Stimulated activated memory B cell treated with anti-CD40 and anti-IgM and Interleukin-4, amounts not matched to agents 10 μg/mL and 1 μg/mL and 100 μg/mL, for 72 hours (primary cell): Measurements from ENCODE around the gene HDAC6.

Source experiments
- ATAC-seq: fragments of 150-1000 bp; cut with Tn5 transposase; 2 replicates; pipeline ENCODE4 v1.10.0; 2021
- H3K27ac Mint-ChIP-seq: one replicate; pipeline ENCODE4 v1.8.0; 2022; ENCODE audit warnings: mild to moderate bottlenecking, mixed read lengths
- H3K27me3 Mint-ChIP-seq: one replicate; pipeline ENCODE4 v1.8.0; 2022; ENCODE audit warnings: mixed read lengths
- H3K36me3 Mint-ChIP-seq: one replicate; pipeline ENCODE4 v1.8.0; 2022; ENCODE audit warnings: mixed read lengths
- H3K4me1 Mint-ChIP-seq: one replicate; pipeline ENCODE4 v1.8.0; 2022; ENCODE audit warnings: mixed read lengths
- H3K4me3 Mint-ChIP-seq: one replicate; pipeline ENCODE4 v1.8.0; 2022; ENCODE audit warnings: mild to moderate bottlenecking, moderate library complexity, mixed read lengths
- H3K9me3 Mint-ChIP-seq: one replicate; pipeline ENCODE4 v1.8.0; 2022; ENCODE audit warnings: mixed read lengths

HDAC6 gene

DNA sequence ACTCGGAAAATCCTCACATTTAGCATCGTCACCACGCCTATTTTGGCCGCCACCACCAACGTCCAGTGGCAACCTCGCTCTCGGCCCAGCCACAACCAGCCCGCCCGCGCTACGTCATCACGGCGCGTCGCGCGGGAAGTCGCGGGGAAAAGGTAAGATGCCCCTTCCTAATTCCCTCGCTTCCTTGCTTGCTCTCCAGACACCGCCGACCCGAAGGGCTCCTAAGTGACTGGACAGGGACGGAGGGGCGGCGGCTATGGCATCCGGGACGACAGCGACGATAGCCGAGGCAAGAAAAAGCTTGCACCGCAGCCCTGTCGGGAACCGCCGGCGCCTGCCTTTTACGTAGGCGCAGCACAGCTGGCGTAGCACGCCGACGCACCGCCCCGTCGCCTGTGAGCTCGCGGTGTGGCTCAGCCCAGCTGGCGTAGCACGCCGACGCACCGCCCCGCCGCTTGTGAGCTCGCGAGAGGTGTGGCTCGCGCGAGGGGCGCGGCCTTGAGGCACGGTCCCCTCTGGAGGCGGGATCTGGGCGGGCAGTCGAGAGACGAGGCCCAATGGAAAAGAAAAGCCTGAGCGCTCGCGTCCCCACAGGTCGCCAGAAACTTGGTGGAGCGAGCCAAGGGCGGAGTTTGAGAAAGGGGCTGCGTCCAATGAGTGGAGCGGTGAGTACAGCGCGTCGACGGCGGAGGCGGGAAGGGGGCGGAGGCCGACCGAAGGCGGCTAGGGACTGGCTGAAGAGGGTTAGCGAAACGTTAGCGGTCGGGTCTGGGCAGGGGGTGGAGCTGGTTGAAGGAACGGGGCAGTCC lies at the start of gene HDAC6:
HDAC6 (plus strand) TSS at position 788 of the 809 bp plus-strand sequence. CDS start 626 bp downstream, outside the sequence.
- Mint-ChIP-seq H3K9me3 (no peaks in the 10 kb centered on the region), H3K27me3 (no peaks in the 10 kb centered on the region), H3K36me3 (peaks cover 21% of the 10 kb centered on the region), H3K4me3 (peak within 1 kb of the TSS; percentile 94), H3K27ac (peak within 1 kb of the TSS; percentile 97), H3K4me1 (peaks cover 14% of the 10 kb centered on the region)
- peak; percentile 96 for ATAC-seq

DNA sequence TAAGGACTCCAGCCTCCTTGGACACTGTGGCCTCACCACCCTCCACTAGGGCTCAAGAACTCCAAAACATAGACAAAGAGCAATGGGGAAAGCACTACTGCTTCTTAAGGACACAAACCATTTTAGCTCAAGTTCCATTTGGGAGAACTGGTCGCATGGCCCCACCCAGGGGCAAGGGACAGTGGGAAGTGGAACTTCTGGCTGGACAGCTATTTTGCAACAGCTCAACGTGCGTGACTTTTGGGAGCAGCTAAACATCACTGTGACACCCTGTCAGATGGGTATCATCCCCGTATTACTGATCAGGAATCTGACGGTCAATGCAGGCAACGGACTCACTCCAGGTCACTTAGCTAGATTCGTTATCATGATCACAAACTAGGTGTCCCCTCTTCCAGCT lies 49.4 kb upstream of the HDAC6 start:
- no peak for ATAC-seq
- Mint-ChIP-seq H3K27ac (no peak overlapping the region), H3K4me3 (no peak overlapping the region), H3K36me3 (no peaks in the 10 kb centered on the region), H3K4me1 (no peaks in the 10 kb centered on the region), H3K27me3 (no peaks in the 10 kb centered on the region), H3K9me3 (no peaks in the 10 kb centered on the region)

DNA sequence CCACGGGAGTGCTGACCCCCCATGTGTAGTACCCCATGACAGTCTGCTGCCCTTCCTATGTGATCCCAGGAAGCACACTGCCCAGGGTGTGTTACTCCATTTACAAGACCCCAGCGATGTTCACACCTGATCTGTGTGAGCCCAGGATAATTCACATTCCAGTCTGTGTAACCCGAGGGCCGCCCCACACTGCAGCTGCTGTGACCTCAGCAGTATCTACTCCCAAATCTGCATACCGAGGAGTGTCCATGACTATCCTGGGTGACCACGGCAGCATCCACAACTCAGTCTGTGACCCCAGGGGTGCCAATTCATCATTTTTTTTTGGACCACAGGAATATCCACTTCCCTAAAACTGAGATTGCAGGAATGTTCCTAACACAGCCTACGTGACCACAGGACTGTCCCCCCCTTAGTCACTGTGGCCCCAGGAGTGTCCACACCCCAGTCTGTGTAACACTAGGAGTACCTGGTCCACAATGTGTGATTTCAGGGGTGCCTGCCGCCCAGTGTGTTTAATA lies 48.1 kb upstream of the HDAC6 start:
- Mint-ChIP-seq H3K36me3 (no peaks in the 10 kb centered on the region), H3K4me3 (no peak overlapping the region), H3K27me3 (no peaks in the 10 kb centered on the region), H3K9me3 (no peaks in the 10 kb centered on the region), H3K4me1 (no peaks in the 10 kb centered on the region), H3K27ac (no peak overlapping the region)
- ATAC-seq = no peak

DNA sequence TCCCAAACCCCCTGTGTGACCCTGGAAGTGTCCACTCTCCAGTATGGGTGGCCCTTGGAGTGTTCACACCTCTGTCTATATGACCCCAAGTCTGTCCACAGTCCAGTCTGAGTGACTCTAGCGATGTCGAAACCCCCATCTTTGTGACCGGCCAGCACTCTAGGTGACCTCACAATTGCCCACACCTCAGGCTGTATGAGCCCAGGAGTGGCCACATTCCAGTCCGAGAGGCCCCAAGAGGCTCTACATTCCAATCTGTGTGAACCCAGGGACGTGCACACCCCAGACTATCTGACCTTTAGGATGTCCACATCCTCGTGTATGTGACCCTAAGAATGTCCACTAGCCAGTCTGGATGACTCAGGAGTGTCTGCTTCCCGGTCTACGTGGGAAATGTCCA lies 47.6 kb upstream of the HDAC6 start:
- no peaks in the 10 kb centered on the region for H3K36me3 Mint-ChIP-seq
- no peak overlapping the region for H3K4me3 Mint-ChIP-seq
- no peak overlapping the region for H3K27ac Mint-ChIP-seq
- no peaks in the 10 kb centered on the region for H3K4me1 Mint-ChIP-seq
- ATAC-seq = no peak
- no peaks in the 10 kb centered on the region for H3K27me3 Mint-ChIP-seq
- no peaks in the 10 kb centered on the region for H3K9me3 Mint-ChIP-seq

DNA sequence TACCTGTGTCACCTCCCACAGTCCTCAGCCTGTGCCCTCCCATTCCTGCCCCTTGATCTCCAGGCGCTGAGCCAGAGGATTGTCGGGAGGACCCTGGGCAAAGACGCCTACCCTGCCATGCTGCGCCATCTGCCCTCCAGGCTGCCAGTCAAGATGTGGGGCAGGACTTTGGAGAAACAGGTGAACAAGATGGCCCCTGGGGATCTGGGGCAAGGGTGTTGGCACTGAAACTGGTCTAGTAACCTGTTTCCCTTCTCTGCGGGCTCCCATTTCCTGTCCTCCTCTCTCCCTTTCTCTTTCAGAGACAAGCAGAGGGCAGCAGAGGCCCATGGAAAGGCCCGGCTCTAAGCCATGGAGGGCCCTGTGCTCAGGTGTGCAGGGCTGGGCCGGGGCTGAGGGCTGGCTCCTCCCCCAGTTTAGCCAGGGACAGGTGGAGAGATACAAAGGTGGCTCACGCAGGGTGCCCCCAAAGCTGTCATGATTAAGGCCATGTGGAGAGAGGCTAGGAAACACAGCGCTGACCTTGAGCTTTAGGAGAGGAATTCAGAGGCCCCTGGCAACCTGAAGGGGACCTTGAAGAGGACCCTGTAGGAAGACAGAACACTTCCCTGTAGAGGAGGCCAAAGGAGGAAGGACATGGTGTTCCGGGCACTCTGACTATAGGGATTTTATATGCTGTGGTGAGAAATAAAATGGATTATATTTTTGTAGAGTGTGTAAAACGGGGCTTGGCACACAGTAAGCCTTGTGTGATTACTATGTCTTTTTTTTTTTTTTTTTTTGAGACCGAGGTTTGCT lies 40.0 kb upstream of the HDAC6 start, which contains the start of gene GLOD5:
GLOD5 (plus strand) TSS at position 74 of the 798 bp plus-strand sequence; CDS start at position 118, 44 bp downstream.
- no peaks in the 10 kb centered on the region for H3K9me3 Mint-ChIP-seq
- ATAC-seq = no peak
- peaks cover 19% of the 10 kb centered on the region for H3K27me3 Mint-ChIP-seq
- H3K4me1 Mint-ChIP-seq = peaks cover 5% of the 10 kb centered on the region
- H3K36me3 Mint-ChIP-seq = no peaks in the 10 kb centered on the region
- H3K27ac Mint-ChIP-seq = no peak within 1 kb of the TSS
- H3K4me3 Mint-ChIP-seq = no peak within 1 kb of the TSS

DNA sequence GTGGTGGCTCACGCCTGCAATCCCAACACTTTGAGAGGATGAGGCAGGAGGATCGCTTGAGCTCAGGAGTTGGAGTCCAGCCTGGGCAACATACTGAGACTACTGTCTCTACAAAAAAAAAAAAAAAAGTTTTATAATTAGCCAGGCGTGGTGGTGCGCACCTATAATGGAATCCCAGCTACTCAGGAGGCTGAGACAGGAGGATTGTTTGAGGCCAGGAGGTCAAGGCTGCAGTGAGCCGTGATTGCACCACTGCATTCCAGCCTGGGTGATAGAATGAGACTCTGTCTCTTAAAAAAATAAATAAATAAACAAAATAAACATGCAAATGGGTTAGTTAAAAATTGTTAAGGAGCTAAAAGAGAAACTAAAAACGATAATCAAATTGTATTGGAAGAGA lies 32.6 kb upstream of the HDAC6 start:
- Mint-ChIP-seq H3K4me3 (no peak overlapping the region), H3K27me3 (peaks cover 10% of the 10 kb centered on the region), H3K27ac (no peak overlapping the region), H3K36me3 (no peaks in the 10 kb centered on the region), H3K9me3 (no peaks in the 10 kb centered on the region), H3K4me1 (no peaks in the 10 kb centered on the region)
- no peak for ATAC-seq

DNA sequence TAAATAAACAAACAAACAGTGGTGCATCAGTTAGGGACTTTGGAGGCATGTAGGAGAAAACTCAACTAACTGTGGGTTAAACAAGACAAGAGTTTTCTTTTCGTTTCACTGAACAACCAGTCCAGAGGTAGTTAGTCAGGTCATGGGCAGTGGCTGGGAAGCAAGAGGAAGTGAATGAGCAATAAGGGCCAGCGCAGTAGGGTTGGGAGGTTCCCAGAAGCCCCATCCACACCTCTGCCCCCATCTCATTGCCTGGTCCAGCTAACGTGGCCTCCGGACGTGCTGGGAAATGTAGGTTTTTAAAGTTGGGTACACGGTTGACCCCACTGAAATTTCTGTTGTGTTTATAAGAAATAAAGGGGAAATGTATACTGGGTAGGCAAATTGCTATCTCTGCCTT lies 31.6 kb upstream of the HDAC6 start:
- Mint-ChIP-seq H3K4me1 (no peaks in the 10 kb centered on the region), H3K27ac (no peak overlapping the region), H3K4me3 (no peak overlapping the region), H3K27me3 (peaks cover 19% of the 10 kb centered on the region), H3K36me3 (no peaks in the 10 kb centered on the region), H3K9me3 (no peaks in the 10 kb centered on the region)
- no peak for ATAC-seq

DNA sequence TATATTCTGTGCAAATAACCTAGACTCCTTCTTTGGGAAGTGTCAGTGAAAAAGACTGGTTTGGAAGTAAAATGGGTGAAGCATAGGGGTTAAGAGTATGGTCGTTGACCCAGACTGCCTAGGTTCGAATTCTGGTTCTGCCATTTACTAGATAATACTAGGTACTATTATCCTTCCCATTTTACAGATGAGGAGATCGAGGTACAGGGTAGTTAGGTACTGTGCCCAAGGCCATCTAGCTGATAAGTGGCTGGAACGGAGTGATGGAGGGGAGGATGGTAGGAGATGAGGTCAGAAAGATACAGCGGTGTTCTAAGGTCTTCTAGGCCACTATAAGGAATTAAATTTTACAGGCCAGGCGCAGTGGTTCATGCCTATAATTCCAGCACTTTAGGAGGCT lies 29.3 kb upstream of the HDAC6 start:
- Mint-ChIP-seq H3K27me3 (peaks cover 26% of the 10 kb centered on the region), H3K4me1 (no peaks in the 10 kb centered on the region), H3K9me3 (no peaks in the 10 kb centered on the region), H3K4me3 (no peak overlapping the region), H3K27ac (no peak overlapping the region), H3K36me3 (no peaks in the 10 kb centered on the region)
- ATAC-seq = no peak

DNA sequence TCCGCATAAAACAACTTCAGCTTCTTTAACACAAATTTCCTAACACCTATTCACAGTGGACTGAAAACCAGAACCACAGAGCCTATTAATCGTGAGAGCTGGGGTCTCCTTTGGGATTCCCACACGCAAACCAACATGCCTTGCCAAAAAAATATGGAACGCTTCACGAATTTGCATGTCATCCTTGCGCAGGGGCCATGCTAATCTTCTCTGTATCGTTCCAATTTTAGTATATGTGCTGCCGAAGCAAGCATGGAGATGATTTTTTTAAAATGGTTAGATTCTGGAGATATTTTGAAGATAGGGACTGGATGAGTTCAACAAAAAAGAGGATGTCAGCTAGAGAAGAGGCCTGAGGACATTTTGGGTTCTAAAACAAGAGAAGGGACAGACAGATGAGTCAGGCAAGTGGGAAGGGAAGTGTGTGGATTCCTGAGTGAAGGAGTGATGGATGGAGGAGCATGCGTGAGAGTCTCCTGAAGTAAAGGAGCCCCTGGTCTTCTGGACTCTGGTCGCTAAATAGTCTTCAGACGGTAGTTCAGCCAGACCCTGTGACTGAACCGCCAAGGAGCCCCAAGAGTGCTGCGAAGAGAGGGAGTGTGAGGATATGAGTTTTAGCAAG lies 24.9 kb upstream of the HDAC6 start:
- Mint-ChIP-seq H3K9me3 (no peaks in the 10 kb centered on the region), H3K4me3 (no peak overlapping the region), H3K27ac (no peak overlapping the region), H3K36me3 (no peaks in the 10 kb centered on the region), H3K4me1 (no peaks in the 10 kb centered on the region), H3K27me3 (peaks cover 29% of the 10 kb centered on the region)
- no peak for ATAC-seq

DNA sequence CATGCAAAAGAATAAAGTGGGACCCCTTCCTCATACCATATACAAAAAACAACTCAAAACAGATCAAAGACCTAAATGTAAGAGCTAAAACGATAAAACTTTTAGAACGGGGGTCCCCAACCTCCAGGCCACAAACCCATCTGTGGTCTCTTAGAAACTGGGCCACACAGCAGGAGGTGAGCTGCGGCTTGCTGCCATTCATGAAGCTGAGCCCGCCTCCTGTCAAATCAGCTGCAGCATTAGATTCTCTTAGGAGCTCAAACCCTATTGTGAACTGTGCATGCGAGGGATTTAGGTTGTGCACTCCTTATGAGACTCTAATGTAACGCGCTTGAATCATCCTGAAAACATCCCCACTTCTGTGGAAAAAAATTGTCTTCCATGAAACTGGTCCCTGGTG lies 22.5 kb upstream of the HDAC6 start:
- Mint-ChIP-seq H3K9me3 (no peaks in the 10 kb centered on the region), H3K4me1 (no peaks in the 10 kb centered on the region), H3K36me3 (no peaks in the 10 kb centered on the region), H3K27me3 (peaks cover 16% of the 10 kb centered on the region), H3K4me3 (no peak overlapping the region), H3K27ac (no peak overlapping the region)
- no peak for ATAC-seq

DNA sequence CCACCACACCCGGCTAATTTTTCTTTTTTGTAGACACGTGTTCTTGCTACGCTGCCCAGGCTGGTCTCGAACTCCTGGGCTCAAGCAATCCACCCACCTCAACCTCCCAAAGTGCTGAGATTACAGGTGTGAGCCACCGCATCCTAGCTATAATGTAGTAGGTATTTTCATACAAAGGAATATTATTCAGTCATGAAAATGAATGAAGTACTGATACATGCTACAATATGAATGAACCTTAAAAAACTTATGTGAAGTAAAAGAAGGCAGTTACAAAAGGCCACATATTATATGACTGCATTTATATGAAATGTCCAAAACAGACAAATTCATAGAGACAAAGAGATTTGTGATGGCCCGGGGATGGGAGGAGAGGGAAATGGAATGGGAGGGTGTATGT lies 20.2 kb upstream of the HDAC6 start:
- H3K4me3 Mint-ChIP-seq = no peak overlapping the region
- no peaks in the 10 kb centered on the region for H3K4me1 Mint-ChIP-seq
- peaks cover 14% of the 10 kb centered on the region for H3K27me3 Mint-ChIP-seq
- no peaks in the 10 kb centered on the region for H3K36me3 Mint-ChIP-seq
- no peak for ATAC-seq
- H3K27ac Mint-ChIP-seq = no peak overlapping the region
- H3K9me3 Mint-ChIP-seq = no peaks in the 10 kb centered on the region

DNA sequence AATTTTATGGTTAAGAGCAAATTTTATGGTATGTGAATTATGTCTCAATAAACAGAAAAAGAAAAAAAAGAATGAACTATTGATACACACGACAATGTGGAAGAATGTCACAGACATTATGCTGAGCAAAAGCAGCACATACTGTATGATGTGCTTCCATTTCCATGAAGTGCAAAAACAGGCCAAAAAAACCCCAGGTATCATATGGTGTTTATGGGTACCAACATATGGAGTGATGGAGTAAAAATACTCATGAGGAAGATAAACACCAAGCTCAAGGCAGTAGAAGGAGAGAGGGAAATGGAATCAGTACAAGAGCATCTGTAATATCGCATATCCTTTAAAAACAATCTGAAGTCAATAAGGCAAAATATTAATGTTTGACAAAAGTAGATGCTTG lies 19.7 kb upstream of the HDAC6 start:
- no peaks in the 10 kb centered on the region for H3K4me1 Mint-ChIP-seq
- H3K27me3 Mint-ChIP-seq = peaks cover 15% of the 10 kb centered on the region
- no peaks in the 10 kb centered on the region for H3K36me3 Mint-ChIP-seq
- no peaks in the 10 kb centered on the region for H3K9me3 Mint-ChIP-seq
- no peak for ATAC-seq
- H3K27ac Mint-ChIP-seq = no peak overlapping the region
- H3K4me3 Mint-ChIP-seq = no peak overlapping the region

DNA sequence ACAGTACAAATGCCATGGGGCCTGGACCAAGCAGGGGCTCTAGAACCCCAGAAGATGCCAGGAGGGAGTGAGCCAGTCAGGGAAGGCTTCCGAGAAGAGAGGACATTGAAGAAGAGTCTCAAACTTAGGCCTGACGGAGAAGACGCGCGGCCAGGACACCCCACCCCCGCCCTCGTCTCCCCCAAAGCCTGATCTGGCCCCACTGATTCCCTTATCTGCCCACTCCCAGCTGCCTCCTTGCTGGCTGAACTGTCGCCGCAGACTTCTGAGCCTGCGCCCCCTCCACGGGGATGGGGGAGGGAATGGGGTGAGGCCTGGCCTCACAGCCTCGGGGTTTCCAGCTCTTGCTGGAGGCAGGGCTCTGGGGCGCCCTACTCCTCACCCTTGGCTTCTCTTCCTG lies 19.1 kb upstream of the HDAC6 start:
- H3K9me3 Mint-ChIP-seq = no peaks in the 10 kb centered on the region
- peaks cover 15% of the 10 kb centered on the region for H3K27me3 Mint-ChIP-seq
- H3K4me1 Mint-ChIP-seq = no peaks in the 10 kb centered on the region
- no peaks in the 10 kb centered on the region for H3K36me3 Mint-ChIP-seq
- no peak for ATAC-seq
- no peak overlapping the region for H3K27ac Mint-ChIP-seq
- H3K4me3 Mint-ChIP-seq = no peak overlapping the region

DNA sequence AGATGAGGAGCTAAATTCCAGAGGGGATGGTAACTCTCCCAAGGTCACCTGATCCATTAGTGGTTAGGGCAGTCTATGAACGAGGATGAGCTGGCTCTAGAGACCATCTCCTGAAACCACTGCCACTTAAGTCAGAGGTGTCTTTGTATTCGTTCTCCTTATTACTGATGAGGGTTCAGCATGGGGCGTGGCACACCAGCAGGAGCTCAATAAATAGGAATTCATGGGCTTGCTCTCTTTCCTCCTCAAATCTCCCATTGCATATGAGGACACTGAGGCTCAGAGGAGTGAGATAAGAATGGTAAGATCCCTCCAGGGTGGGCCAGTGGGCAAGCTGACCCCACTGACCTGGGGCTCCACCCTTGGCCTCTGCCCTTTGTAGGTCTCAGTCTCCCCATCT lies 17.1 kb upstream of the HDAC6 start:
- Mint-ChIP-seq H3K4me1 (peaks cover 9% of the 10 kb centered on the region), H3K27me3 (peaks cover 33% of the 10 kb centered on the region), H3K27ac (no peak overlapping the region), H3K36me3 (no peaks in the 10 kb centered on the region), H3K9me3 (no peaks in the 10 kb centered on the region), H3K4me3 (no peak overlapping the region)
- no peak for ATAC-seq

DNA sequence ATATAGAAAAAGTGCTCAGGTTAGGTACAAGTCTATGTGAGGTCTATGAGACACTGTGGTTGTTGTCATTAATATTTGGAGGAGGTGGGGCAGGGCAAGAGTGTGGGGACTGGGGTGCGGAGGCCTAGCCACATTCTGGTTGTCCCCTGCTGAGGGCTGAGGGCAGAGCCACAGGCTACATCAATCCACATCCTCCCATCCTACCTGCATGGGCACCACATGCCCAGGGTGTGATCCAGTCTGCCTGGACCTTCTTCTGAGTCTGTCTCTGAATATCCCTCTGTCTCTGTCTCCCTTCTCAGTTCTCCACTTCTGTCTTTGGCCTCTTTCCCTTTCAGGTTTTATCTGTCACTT lies 16.7 kb upstream of the HDAC6 start:
- H3K9me3 Mint-ChIP-seq = no peaks in the 10 kb centered on the region
- H3K4me1 Mint-ChIP-seq = peaks cover 10% of the 10 kb centered on the region
- no peak for ATAC-seq
- peaks cover 38% of the 10 kb centered on the region for H3K27me3 Mint-ChIP-seq
- no peak overlapping the region for H3K27ac Mint-ChIP-seq
- no peaks in the 10 kb centered on the region for H3K36me3 Mint-ChIP-seq
- no peak overlapping the region for H3K4me3 Mint-ChIP-seq
